Breast epithelium (tissue), 4 donors: ENCODE measurements around the gene ADCY1. TPM values are rescaled to one million over a fixed set of nuclear protein-coding genes. Genes with fewer than 3 reads are reported as not detected.
"Not testable (repeated sequence)": the region's sequence is repeated elsewhere in the genome, so short reads cannot be mapped to it uniquely, and the experiment has no call there.

Source experiments
- DNase-seq, 2 donors: peaks; one replicate each; pipeline ENCODE4 v3.0.0-alpha.2; 2019; ENCODE audit warnings: low spot score in 2 of 2
- H3K27ac ChIP-seq, 2 donors: fragments of 200-600 bp; sonication (generic) in 1 of 2; one replicate each; pipeline ENCODE4 v1.5.1; 2016 to 2019; ENCODE audit warnings: mild to moderate bottlenecking in 1 of 2
- H3K27me3 ChIP-seq, 2 donors: fragments of 200-600 bp; sonication (generic) in 1 of 2; one replicate each; pipeline versions ENCODE4 v1.5.1 to v1.6.0; 2017 to 2019; ENCODE audit warnings: control low read depth in 1 of 2, mild to moderate bottlenecking in 1 of 2
- H3K36me3 ChIP-seq: fragments of 200-600 bp; one replicate; pipeline ENCODE4 v1.5.1; 2019
- H3K4me1 ChIP-seq, 2 donors: fragments of 200-600 bp; sonication (generic); one replicate each; pipeline ENCODE4 v1.5.1; 2016 to 2019; ENCODE audit warnings: control low read depth in 1 of 2
- H3K4me3 ChIP-seq, 3 donors: fragments of 200-600 bp; sonication (generic); 1 replicate in 2 of 3; 2 replicates in 1 of 3; pipeline ENCODE4 v1.5.1; 2016 to 2019; ENCODE audit warnings: mild to moderate bottlenecking in 3 of 3, moderate library complexity in 2 of 3
- H3K9me3 ChIP-seq, 2 donors: fragments of 200-600 bp; sonication (generic) in 1 of 2; one replicate each; pipeline ENCODE4 v1.5.1; 2016 to 2019; ENCODE audit warnings: control low read depth in 1 of 2
- POLR2A ChIP-seq: fragments of 450-650 bp; IDR thresholded peaks from one replicate; pipeline ENCODE4 v1.6.1; 2016; ENCODE audit warnings: antibody characterized with exemption, mild to moderate bottlenecking, moderate library complexity
- POLR2AphosphoS5 ChIP-seq, 3 donors: sonication (generic); formaldehyde crosslinking; IDR thresholded peaks; one replicate each; pipeline ENCODE4 v1.6.1; 2017; ENCODE audit warnings: antibody characterized with exemption in 3 of 3
- intact Hi-C: fragments of 100-400 bp; cut with DNase I; formaldehyde crosslinking; loops from one replicate; pipeline ENCODE4 v1.15.1; 2023; ENCODE audit warnings: low total_unique reads
- total RNA-seq, 3 donors: library from RNA; depleted of rRNA; stranded (reverse); fragments of >200 nt; gene quantifications; one replicate each; pipeline ENCODE4 v1.1.0, GENCODE V29; 2016
- TF ChIP-seq, protein P1 (sequence below), 3 donors: fragments of 450-650 bp; IDR thresholded peaks; one replicate each; pipeline ENCODE4 v1.5.1; 2016 to 2017; ENCODE audit warnings: antibody characterized with exemption in 3 of 3, mild to moderate bottlenecking in 3 of 3, moderate library complexity in 3 of 3

Gene ADCY1
- total RNA-seq, 3 donors from 2014 or later, result 1.6 to 14.4 (median 2.5) TPM

DNA sequence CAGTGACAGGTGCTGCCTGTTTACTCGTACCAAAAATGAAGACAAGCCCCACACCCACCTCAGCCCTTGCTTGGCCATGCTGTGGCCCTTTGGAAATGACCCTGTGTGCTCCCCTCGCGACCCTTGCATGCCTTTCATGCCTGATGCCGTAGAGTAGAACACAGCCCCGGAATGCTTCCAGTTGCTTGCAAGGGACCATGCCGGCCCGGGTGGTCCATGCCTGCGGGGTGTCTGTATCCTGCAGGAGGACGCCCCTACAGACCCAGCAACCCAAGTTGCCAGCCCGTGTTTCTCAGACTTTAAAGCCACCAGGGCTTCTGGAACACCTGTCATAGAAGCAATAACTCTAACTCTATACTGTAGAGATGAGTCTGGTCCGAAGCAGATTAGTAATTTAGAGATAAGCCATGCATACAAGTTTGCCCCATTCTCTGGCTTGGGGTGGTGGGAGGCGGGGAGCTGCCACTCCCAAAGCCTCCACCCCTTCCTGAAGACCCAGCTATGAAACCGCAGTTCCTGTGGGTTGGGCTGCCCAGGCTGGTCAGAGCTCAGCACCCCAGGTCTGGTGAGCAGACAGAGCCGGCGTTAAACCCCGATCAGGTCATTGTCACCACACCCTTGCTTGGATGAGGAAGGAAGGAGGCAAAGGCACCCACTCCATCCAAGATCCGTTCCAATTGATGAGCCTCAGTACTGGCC, 143.5 kb downstream of the ADCY1 start:
- Histone ChIP-seq H3K4me1 (no peaks in the 10 kb centered on the region), H3K27me3 (no peaks in the 10 kb centered on the region), H3K27ac (no peak overlapping the region), H3K4me3 (no peak overlapping the region), H3K9me3 (no peaks in the 10 kb centered on the region), H3K36me3 (no peaks in the 10 kb centered on the region)
- no peak for DNase-seq
- TF ChIP-seq POLR2AphosphoS5 (IDR thresholded peaks at IDR 0.05) (no peak), POLR2A (no peak)
- TF ChIP-seq, protein P1, sequence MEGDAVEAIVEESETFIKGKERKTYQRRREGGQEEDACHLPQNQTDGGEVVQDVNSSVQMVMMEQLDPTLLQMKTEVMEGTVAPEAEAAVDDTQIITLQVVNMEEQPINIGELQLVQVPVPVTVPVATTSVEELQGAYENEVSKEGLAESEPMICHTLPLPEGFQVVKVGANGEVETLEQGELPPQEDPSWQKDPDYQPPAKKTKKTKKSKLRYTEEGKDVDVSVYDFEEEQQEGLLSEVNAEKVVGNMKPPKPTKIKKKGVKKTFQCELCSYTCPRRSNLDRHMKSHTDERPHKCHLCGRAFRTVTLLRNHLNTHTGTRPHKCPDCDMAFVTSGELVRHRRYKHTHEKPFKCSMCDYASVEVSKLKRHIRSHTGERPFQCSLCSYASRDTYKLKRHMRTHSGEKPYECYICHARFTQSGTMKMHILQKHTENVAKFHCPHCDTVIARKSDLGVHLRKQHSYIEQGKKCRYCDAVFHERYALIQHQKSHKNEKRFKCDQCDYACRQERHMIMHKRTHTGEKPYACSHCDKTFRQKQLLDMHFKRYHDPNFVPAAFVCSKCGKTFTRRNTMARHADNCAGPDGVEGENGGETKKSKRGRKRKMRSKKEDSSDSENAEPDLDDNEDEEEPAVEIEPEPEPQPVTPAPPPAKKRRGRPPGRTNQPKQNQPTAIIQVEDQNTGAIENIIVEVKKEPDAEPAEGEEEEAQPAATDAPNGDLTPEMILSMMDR (IDR thresholded peaks at IDR 0.05), result no peak
- intact Hi-C loops, result no loop called here

DNA sequence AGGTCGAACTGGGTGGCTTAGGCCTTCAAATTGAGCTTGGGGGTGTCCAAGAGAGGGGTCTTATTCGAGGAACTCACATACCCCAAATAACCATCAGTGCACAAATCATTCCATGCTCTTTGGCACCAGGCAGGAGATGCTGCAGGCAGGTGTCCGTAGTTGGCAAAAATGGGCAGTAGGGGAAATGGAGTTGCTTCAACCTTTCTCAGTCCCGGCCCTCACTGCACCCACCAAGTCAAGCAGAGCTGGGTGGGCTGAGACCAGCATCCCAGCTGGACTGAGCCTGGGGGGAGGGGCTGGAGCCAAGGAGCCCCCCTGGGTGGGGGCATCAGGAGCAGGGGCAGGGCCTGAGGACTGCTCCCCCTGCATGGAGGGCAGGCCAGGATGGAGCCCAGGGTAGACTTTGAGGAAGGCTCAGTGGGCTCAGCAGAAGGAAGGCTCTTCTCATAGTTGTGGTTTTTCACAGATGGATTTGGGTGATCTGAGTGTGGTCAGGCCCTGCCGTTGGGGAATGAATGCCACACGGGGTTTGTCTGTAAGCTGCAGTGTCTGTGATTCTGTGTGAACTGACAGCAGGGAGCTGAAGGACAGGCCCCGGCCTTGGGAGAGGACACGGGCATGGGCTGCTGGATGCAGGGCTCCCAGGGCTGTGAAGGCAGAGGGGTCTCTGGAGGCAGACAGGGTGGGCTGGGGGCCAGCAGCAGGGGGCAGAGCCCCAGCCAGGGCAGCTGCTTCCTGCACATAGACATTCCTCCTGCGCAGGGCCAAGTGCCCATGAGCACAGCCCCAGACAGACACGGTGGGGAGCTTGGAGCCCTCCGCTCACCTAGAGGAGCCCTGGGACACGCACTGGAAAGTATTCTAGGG, 144.5 kb downstream of the ADCY1 start:
- Histone ChIP-seq H3K9me3 (no peaks in the 10 kb centered on the region), H3K27ac (no peak overlapping the region), H3K36me3 (no peaks in the 10 kb centered on the region), H3K4me3 (no peak overlapping the region), H3K27me3 (no peaks in the 10 kb centered on the region), H3K4me1 (no peaks in the 10 kb centered on the region)
- no peak for DNase-seq
- TF ChIP-seq, protein P1 (IDR thresholded peaks at IDR 0.05), result no peak
- TF ChIP-seq POLR2AphosphoS5 (IDR thresholded peaks at IDR 0.05) (no peak), POLR2A (no peak)
- intact Hi-C loops, result no loop called here

DNA sequence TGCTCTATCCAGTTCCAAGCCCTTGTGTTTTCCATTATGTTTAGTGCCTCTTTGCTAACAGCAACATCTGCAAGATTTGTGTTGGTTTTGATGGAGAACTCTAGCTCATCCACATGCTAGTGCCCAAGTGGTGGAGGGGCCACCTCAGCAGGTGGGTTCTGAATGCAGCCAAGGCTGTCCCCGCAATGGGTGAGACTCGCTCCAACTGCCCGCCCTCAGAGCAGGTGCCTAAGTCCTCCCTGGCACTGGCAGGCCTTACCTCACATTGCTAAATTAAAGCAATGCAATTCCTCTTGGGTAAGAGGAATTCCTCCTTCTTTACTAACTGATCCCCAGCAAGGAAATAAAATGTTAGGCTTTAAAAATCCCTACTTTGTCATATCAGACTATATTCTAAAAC, 146.8 kb downstream of the ADCY1 start:
- Histone ChIP-seq H3K36me3 (peaks cover 3% of the 10 kb centered on the region), H3K27me3 (no peaks in the 10 kb centered on the region), H3K27ac (no peak overlapping the region), H3K4me3 (no peak overlapping the region), H3K4me1 (no peaks in the 10 kb centered on the region), H3K9me3 (no peaks in the 10 kb centered on the region)
- intact Hi-C loops, result no loop called here
- no peak for DNase-seq
- TF ChIP-seq, protein P1 (IDR thresholded peaks at IDR 0.05), result no peak

DNA sequence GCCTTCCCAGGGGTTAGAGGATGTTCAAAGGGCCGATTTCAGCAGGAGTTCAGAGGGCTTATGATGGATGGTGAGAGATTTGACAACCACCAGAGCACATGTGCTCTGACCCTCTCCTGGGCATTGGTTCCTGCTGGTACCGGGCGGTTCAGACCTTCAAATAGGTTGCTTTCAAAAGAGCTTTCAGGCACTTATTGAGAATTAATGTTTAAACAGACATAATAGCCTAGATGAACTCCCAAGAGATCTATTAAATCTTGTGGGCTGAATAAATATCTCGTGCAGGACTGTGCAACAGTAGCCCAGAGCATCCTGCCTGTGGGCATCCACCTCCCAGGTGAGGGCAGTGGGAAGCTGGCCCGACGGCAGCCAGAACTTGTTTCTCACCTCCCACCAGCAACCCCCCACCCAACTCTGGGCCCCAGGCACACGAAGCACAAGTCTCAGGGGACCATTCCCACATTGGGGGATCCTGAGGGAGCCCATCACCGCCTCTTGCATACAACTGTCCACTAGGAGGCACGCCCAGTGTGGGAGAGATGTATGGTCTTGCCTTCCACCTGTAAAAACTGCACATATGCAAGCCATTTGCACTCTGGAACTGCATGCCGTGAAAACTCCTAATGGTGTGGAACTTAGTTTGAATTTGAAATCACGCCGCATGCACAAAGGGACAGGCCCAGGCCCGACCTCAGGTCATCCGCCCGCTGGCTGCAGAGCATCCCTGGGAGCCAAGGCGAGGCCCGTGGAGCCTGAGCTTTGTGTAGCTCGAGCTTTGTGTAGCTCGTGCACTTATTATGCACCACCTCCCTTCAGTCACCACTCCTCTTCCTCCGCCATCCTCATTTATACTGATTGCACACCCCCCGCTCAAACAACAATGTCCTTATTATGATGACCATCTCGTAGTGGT, 147.8 kb downstream of the ADCY1 start:
- Histone ChIP-seq H3K27me3 (no peaks in the 10 kb centered on the region), H3K4me3 (no peak overlapping the region), H3K27ac (no peak overlapping the region), H3K36me3 (peaks cover 3% of the 10 kb centered on the region), H3K9me3 (no peaks in the 10 kb centered on the region), H3K4me1 (no peaks in the 10 kb centered on the region)
- intact Hi-C loops, result no loop called here
- TF ChIP-seq, protein P1 (IDR thresholded peaks at IDR 0.05), result no peak
- no peak for DNase-seq

DNA sequence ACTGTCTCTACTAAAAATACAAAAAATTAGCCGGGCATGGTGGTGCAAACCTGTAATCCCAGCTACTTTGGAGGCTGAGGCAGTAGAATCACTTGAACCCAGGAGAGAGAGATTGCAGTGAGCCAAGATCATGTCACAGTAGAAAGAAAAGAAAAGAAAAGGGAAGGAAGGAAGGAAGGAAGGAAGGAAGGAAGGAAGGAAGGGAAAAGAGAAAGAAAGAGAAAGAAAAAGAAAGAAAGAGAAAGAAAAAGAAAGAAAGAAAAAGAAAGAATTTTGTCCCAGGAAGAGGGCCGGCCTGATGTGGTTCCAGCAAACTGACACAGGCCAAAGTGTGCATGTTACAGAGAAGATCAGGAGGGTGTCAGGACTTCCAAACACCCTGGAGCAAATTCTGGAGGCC, 151.1 kb downstream of the ADCY1 start:
- intact Hi-C loops, H3K4me3 ChIP-seq, H3K27me3 ChIP-seq, H3K36me3 ChIP-seq, DNase-seq, H3K9me3 ChIP-seq, H3K4me1 ChIP-seq, H3K27ac ChIP-seq: not testable (repeated sequence)
